Osteoblast (primary cell): ENCODE results near the gene HOPX. TPM values are rescaled to one million over a fixed set of nuclear protein-coding genes. Genes with fewer than 3 reads are reported as not detected.
"Not testable (repeated sequence)": the region's sequence is repeated elsewhere in the genome, so short reads cannot be mapped to it uniquely, and the experiment has no call there.

ENCODE experiments used
- DNase-seq: peaks from one replicate; pipeline ENCODE4 v3.0.0; 2011; ENCODE audit warnings: low spot score, mixed read lengths; ENCODE audit not compliant: insufficient read length; ENCODE audit errors: missing footprints
- H2AFZ ChIP-seq: 2 replicates; pipeline ENCODE4 v1.6.0; 2011; ENCODE audit warnings: mild to moderate bottlenecking, low read length
- H3K27ac ChIP-seq: 2 replicates; pipeline ENCODE4 v1.5.1; 2011; ENCODE audit warnings: mild to moderate bottlenecking, low read depth, low read length, moderate library complexity
- H3K27me3 ChIP-seq: 2 replicates; pipeline ENCODE4 v1.6.0; 2012; ENCODE audit warnings: mild to moderate bottlenecking, control low read depth, inconsistent platforms, low read length, moderate library complexity; ENCODE audit not compliant: insufficient read depth
- H3K36me3 ChIP-seq: 2 replicates; pipeline ENCODE4 v1.5.1; 2011; ENCODE audit warnings: mild to moderate bottlenecking, low read length, control low read depth, moderate library complexity; ENCODE audit not compliant: insufficient read depth
- H3K4me1 ChIP-seq: 2 replicates; pipeline ENCODE4 v1.5.1; 2011; ENCODE audit warnings: mild to moderate bottlenecking, low read length, control low read depth, moderate library complexity; ENCODE audit not compliant: insufficient read depth
- H3K4me2 ChIP-seq: 2 replicates; pipeline ENCODE4 v1.6.0; 2011; ENCODE audit warnings: mild to moderate bottlenecking, low read length; ENCODE audit not compliant: insufficient read depth
- H3K4me3 ChIP-seq: fragments of 200-600 bp; sonication (generic); 3 replicates; pipeline ENCODE4 v1.5.1; 2012; ENCODE audit warnings: mild to moderate bottlenecking, low read length, inconsistent platforms; ENCODE audit not compliant: insufficient read depth
- H3K79me2 ChIP-seq: 2 replicates; pipeline ENCODE4 v1.6.0; 2012; ENCODE audit warnings: mild to moderate bottlenecking, low read length, control low read depth, inconsistent platforms; ENCODE audit not compliant: insufficient read depth
- H3K9me3 ChIP-seq: 2 replicates; pipeline ENCODE4 v1.5.1; 2011; ENCODE audit warnings: low read depth, low read length, control low read depth
- H4K20me1 ChIP-seq: 2 replicates; pipeline ENCODE4 v1.6.0; 2012; ENCODE audit warnings: mild to moderate bottlenecking, low read length, control low read depth; ENCODE audit not compliant: insufficient read depth
- total RNA-seq: library from RNA; depleted of rRNA; stranded (reverse); fragments of >200 nt; gene quantifications from 2 replicates; pipeline ENCODE4 v1.2.3, GENCODE V29; 2012
- TF ChIP-seq, protein P1 (sequence below): IDR thresholded peaks from 2 replicates; pipeline ENCODE4 v1.5.1; 2011; ENCODE audit warnings: mild to moderate bottlenecking, low read depth, low read length, moderate library complexity; ENCODE audit errors: extremely low read depth

HOPX gene
- total RNA-seq, 1 donor: 0.36 TPM

- no peaks in the 10 kb centered on the region for H3K79me2 ChIP-seq
- DNase-seq: no peak
- TF ChIP-seq, protein P1, sequence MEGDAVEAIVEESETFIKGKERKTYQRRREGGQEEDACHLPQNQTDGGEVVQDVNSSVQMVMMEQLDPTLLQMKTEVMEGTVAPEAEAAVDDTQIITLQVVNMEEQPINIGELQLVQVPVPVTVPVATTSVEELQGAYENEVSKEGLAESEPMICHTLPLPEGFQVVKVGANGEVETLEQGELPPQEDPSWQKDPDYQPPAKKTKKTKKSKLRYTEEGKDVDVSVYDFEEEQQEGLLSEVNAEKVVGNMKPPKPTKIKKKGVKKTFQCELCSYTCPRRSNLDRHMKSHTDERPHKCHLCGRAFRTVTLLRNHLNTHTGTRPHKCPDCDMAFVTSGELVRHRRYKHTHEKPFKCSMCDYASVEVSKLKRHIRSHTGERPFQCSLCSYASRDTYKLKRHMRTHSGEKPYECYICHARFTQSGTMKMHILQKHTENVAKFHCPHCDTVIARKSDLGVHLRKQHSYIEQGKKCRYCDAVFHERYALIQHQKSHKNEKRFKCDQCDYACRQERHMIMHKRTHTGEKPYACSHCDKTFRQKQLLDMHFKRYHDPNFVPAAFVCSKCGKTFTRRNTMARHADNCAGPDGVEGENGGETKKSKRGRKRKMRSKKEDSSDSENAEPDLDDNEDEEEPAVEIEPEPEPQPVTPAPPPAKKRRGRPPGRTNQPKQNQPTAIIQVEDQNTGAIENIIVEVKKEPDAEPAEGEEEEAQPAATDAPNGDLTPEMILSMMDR: no peak
- H3K4me2 ChIP-seq: no peak overlapping the region
- no peak overlapping the region for H2AFZ ChIP-seq
- H3K27ac ChIP-seq: no peak overlapping the region
- H3K27me3 ChIP-seq: no peaks in the 10 kb centered on the region
- H3K9me3 ChIP-seq: no peaks in the 10 kb centered on the region
- H3K36me3 ChIP-seq: no peaks in the 10 kb centered on the region
- peaks cover 12% of the 10 kb centered on the region for H3K4me1 ChIP-seq
- H3K4me3 ChIP-seq: no peak overlapping the region
- H4K20me1 ChIP-seq: no peaks in the 10 kb centered on the region
Measured at GRCh38 chr4:56637154-56637553, 43.9 kb downstream of the HOPX start.

DNA sequence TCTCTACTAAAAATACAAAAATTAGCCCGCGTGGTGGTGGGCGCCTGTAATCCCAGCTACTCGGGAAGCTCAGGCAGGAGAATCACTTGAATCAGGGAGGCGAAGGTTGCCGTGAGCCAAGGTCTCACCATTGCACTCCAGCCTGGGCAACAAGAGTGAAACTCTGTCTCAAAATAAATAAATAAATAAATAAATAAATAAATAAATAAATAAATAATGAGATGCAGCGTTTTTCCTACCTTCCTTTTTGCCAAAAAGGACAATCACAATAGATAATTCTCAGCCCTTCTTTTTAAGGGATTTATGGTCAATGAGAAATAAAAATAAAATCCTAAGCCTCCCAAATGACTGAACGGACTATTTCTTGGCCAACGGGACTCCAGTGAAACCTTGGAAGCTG, 46.1 kb downstream of the HOPX start:
- not testable (repeated sequence) for DNase-seq, H4K20me1 ChIP-seq, H3K79me2 ChIP-seq, H3K9me3 ChIP-seq, H2AFZ ChIP-seq, H3K27ac ChIP-seq, H3K36me3 ChIP-seq, H3K27me3 ChIP-seq, H3K4me2 ChIP-seq, H3K4me3 ChIP-seq
- H3K4me1 ChIP-seq: peaks cover 12% of the 10 kb centered on the region

GRCh38 chr4:56633486-56633885, 47.6 kb downstream of the HOPX start:
- no peaks in the 10 kb centered on the region for H3K9me3 ChIP-seq
- no peaks in the 10 kb centered on the region for H4K20me1 ChIP-seq
- no peaks in the 10 kb centered on the region for H3K79me2 ChIP-seq
- no peak overlapping the region for H3K4me2 ChIP-seq
- no peak for DNase-seq
- TF ChIP-seq, protein P1: no peak
- H3K27me3 ChIP-seq: no peaks in the 10 kb centered on the region
- H3K27ac ChIP-seq: no peak overlapping the region
- no peaks in the 10 kb centered on the region for H3K36me3 ChIP-seq
- H2AFZ ChIP-seq: no peak overlapping the region
- H3K4me1 ChIP-seq: peaks cover 12% of the 10 kb centered on the region
- H3K4me3 ChIP-seq: no peak overlapping the region

GRCh38 chr4:56630876-56631666, 50.0 kb downstream of the HOPX start:
- Histone ChIP-seq H3K27me3 (no peaks in the 10 kb centered on the region), H3K4me3 (peak overlapping the region; percentile 46), H2AFZ (peak overlapping the region; percentile 38), H3K79me2 (no peaks in the 10 kb centered on the region), H4K20me1 (no peaks in the 10 kb centered on the region), H3K9me3 (no peaks in the 10 kb centered on the region), H3K4me1 (peaks cover 12% of the 10 kb centered on the region), H3K4me2 (peak overlapping the region; percentile 67), H3K36me3 (no peaks in the 10 kb centered on the region), H3K27ac (peak overlapping the region; percentile 9)
- TF ChIP-seq, protein P1: no peak
- peak; percentile 84 for DNase-seq
